Measurements from ENCODE around the gene FBXL13.

GRCh38 chr7:102914585-102914984, 160.0 kb downstream of the FBXL13 start:
- no peak for TF ChIP-seq CTCF (IDR thresholded peaks at IDR 0.05)
- no peak for TF ChIP-seq POLR2A (IDR thresholded peaks at IDR 0.05)
